GM10266 (cell line): ENCODE results near the gene ALPL.

Experiments used
- DNase-seq: peaks from one replicate; pipeline ENCODE4 v3.0.0; 2012; ENCODE audit errors: extremely low spot score
- TF ChIP-seq, protein P1 (sequence below): IDR thresholded peaks from 2 replicates; pipeline ENCODE4 v1.5.1; 2012; ENCODE audit warnings: mild to moderate bottlenecking, low read depth; ENCODE audit not compliant: control insufficient read depth, insufficient read depth; ENCODE audit errors: missing control alignments

Gene ALPL

DNA sequence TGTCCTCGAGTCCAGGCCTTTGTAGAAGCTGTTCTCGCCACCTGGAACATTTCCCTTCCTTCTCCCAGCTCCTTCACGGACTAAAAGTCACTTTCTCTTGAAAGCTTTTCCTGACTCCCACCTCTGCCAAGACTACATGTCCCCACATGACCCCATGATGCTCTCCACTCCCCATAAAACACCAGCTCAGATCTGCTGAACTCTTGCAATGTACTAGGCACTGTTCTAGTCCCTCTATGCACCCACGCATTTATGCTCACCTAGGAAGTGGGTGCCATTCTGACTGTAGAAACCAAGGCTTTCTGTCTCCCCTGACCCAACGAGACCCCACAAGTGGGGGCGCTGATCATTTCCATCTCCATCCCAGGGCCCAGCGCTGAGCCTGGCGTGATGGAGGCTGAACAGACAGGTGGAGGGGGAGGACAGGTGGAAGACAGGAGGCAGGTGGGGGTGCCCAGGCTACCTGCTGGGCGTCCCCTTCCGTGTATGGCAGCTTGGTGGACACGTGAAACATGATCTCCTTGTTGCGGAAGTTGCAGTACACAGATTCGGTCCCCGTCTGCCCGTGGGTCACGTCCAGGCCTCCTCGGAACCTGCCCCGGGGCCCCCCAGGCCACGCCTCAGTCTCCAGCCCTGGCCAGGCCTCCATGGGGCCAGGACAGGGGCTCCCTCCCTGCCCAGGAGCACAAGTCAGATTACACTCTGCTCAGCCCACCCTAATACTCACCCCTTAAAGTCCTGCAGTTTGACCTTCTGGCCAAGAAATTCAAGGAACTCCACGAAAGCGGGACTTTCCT is 102.0 kb downstream of the ALPL start:
- no peak for DNase-seq
- TF ChIP-seq, protein P1, sequence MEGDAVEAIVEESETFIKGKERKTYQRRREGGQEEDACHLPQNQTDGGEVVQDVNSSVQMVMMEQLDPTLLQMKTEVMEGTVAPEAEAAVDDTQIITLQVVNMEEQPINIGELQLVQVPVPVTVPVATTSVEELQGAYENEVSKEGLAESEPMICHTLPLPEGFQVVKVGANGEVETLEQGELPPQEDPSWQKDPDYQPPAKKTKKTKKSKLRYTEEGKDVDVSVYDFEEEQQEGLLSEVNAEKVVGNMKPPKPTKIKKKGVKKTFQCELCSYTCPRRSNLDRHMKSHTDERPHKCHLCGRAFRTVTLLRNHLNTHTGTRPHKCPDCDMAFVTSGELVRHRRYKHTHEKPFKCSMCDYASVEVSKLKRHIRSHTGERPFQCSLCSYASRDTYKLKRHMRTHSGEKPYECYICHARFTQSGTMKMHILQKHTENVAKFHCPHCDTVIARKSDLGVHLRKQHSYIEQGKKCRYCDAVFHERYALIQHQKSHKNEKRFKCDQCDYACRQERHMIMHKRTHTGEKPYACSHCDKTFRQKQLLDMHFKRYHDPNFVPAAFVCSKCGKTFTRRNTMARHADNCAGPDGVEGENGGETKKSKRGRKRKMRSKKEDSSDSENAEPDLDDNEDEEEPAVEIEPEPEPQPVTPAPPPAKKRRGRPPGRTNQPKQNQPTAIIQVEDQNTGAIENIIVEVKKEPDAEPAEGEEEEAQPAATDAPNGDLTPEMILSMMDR: no peak

DNA sequence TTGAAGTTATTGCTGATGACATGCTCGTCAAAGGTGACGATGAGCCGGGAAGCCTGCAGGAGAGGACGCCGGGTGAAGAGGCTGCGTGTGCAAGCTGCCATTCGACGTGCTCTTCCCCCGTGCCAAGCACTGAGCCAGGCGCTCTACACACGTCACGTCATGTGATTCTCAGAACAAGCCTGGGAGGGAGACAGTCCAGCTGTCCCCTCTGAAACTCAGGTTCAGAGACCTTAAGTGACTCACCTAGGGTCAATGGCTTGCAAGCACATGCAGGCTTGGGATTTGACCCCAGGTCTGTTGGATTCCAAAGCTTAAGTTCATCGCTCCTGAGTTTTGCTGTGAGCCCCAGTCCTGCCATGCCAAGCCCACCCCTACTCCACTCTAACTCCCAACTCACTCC is 102.8 kb downstream of the ALPL start:
- TF ChIP-seq, protein P1: no peak
- DNase-seq: no peak

DNA sequence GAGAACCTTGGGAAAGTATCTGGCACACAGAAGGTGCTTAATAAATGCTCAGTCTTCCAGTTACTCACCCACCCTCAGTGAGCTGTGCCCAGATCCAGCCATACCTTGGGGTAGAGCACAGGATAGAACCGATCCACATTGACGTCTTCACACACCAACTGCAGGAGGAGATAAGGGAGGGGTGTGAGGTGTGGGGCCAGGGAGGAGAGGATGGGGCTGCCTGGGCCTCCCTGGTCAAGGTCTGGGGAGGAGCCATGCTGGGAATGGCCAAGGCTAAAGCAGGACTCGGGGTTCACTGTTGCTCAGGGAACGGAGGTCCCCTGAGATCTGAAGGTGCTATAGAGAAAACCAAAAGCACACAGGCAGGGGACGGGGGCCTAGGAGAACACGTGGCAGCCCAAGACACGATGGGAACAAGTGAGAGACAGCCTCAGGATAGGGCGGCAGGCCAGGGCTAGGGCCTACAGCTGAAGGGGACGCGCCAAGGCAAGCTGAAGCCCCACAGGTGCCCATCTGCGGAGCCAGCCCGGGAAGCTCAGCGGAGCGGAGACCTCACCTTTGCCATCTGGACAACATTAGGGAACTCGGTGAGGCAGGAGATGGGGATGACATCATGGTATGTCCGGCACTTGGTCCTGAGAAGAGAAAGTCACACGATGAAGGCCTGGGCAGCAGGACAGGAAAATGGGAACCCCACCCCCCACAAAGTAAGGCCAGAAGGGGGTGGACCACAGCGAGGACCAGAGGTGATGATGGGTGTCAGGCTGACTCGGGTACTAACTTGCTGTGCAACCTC is 104.0 kb downstream of the ALPL start:
- DNase-seq: no peak
- TF ChIP-seq, protein P1: no peak

DNA sequence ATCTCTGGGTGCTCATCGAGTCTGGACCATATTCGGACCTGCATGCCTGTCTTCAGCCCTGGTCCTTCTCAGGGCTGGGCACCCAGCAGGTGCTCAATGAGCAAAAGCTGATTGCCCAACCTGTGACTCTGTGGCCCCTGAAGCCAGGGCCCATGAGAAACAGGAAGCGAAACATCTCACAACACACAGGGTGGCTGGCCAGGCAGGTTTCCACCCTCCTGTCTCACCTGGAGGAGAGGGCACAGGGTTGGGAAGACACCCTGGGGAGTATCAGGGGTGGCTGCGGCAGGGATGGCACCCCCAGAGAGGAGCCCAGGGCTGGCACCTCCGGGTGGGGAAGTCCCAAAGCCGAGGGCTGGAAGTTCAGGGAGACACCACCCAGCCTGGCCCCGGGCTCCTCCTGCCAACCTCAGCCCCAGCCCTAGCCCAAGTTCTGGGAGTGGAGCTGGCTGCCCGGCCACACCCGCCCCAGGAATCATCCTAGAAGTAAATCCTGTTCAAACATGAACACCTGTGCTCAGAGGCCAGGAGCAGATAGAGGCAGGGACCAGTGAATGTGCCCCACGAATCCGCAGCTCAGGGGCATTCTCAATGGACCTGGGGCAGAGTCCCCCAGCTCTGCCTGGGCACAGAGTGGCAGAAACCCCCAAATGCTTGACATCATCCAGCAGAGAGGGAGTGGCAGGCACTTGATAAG is 105.3 kb downstream of the ALPL start:
- DNase-seq: no peak
- TF ChIP-seq, protein P1: no peak

DNA sequence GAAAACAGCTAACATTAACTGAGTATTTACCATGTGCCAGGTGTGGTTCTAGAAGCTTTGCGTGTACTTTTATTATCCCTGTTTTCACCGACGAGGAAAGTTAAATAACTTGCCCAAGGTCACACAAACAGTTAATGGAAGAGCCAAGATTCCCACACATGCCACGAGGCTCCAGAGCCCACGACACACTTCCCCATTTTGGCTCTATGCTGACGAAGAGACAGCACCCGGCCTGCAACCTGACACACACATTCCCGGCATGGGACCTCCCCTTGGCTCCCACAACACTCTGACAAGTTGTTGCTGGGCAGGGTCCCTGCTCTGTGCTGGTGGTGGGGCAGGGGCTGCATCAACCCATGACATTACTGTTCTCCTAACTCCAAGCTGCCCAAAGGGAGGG is 107.1 kb downstream of the ALPL start:
- TF ChIP-seq, protein P1: no peak
- DNase-seq: no peak

DNA sequence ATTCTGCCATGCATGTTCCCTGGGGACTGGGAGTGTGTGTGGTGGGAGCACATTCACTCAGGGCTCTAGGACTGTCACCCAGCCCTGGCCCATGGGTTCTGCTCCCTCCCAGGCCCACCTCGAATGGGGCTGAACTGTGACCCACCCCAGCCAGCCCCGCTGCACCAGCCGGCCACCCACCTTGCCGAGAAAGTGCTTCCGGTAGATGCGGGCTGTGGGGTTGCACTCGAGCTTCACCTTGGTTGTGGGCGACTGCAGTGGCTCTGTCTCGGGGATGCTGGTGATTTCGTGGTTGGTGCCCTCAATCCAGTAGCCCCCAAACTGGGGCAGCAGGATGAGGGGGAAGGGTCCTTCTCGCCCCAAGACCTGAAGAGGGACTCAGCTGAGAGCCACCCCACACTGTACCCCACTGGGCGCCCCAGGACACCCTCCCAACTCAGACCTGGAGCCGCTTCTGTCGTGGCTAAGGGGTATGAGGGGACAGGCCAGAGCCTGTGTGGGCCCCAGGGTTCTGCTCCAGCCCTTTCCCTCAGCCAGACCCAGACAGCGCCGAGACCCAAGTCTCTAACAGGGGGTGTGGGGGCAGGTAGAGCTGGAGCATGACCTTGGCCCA is 108.0 kb downstream of the ALPL start:
- no peak for DNase-seq
- TF ChIP-seq, protein P1: no peak
